Peyer's patch (tissue), 4 donors: ENCODE measurements around the gene PDE4D.

Experiments used
- POLR2A ChIP-seq, 2 donors: fragments of 450-650 bp; IDR thresholded peaks; one replicate each; pipeline ENCODE4 v1.5.1; 2017; ENCODE audit warnings: antibody characterized with exemption in 2 of 2, mild to moderate bottlenecking in 2 of 2, moderate library complexity in 2 of 2
- TF ChIP-seq, protein P1 (sequence below), 6 experiments: fragments of 450-650 bp in 4 of 6; fragments of 200-600 bp in 2 of 6; sonication (generic) in 1 of 6; IDR thresholded peaks; one replicate each; pipeline ENCODE4 v1.5.1; 2017 to 2019; ENCODE audit warnings: antibody characterized with exemption in 6 of 6, mild to moderate bottlenecking in 3 of 6, moderate library complexity in 1 of 6

DNA sequence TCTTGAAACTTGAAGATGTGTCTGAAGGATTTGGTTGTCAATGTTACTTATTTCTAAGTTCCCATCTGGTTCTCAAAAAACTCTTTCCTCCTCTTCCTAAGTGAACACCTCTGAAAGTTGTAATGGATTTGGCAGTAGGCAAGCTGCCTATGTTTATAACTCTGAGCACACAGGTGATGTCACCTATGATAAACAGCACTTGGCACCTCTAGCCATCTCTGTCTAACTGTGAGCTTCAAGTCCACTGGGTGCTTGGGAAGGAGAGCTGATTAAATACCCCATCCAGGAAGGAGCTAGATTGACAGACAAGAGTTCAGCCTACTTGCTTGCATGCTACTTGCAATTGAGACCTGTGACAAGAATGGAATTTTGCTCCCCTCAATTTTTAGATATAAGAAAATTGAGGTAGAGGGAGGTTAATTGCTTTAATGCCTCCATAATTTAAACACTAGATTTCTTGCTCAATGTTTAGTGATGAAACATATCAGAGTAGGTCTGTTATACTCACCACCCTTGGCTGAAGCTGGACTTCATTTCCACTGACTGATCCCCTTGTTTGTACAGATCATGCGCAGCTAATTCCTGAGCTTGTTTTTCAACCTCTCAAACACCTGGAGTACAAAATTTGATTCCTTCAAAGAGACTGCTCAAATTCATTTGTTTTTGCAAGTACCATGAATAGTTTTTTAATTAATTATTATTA lies 49.9 kb downstream of the PDE4D start:
- TF ChIP-seq, protein P1, sequence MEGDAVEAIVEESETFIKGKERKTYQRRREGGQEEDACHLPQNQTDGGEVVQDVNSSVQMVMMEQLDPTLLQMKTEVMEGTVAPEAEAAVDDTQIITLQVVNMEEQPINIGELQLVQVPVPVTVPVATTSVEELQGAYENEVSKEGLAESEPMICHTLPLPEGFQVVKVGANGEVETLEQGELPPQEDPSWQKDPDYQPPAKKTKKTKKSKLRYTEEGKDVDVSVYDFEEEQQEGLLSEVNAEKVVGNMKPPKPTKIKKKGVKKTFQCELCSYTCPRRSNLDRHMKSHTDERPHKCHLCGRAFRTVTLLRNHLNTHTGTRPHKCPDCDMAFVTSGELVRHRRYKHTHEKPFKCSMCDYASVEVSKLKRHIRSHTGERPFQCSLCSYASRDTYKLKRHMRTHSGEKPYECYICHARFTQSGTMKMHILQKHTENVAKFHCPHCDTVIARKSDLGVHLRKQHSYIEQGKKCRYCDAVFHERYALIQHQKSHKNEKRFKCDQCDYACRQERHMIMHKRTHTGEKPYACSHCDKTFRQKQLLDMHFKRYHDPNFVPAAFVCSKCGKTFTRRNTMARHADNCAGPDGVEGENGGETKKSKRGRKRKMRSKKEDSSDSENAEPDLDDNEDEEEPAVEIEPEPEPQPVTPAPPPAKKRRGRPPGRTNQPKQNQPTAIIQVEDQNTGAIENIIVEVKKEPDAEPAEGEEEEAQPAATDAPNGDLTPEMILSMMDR (IDR thresholded peaks at IDR 0.05) = no peak
- TF ChIP-seq POLR2A (IDR thresholded peaks at IDR 0.05) = no peak
